HK-2 (cell line): Measurements from ENCODE around the gene DHRSX.
"Not testable (repeated sequence)": the region's sequence is repeated elsewhere in the genome, so short reads cannot be mapped to it uniquely, and the experiment has no call there.

Experiments used
- DNase-seq: peaks from one replicate; pipeline ENCODE4 v3.0.0-alpha.2; 2018; ENCODE audit not compliant: unreplicated experiment

The DHRSX gene

DNA sequence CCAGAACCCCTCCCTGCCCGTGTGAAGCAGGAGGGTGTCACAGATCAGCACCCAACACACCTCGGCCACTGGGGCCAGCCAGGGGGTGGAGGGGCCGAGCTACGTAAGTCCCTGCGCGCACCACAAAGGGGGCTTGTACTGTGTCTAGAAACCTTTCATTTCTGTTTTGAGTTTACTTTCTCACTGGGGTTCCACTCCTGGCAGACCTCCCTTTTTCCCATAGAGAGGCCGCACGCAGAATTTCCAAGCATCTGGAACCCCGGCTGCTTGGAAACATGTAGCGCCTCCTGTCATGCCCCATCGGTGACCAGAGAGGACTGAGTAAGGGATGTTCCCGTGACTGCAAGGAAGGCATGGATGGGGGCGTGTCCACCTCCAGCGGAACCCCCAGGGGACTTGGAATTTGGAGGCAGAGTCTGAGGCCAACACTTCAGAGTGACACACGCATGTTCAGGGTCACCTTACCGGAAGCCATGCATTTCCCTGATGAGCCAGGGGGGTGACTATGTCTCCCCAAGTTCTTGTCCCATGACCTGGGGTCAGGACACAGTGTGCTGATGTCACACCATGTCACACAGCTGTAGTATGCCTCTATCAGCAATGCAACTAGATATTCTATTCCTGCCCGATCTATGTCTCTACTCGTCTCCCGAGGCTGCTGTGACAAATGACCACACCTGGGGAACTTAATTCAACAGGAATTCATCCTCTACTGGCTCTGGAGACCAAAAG lies 105.3 kb downstream of the DHRSX start:
- no peak for DNase-seq

DNA sequence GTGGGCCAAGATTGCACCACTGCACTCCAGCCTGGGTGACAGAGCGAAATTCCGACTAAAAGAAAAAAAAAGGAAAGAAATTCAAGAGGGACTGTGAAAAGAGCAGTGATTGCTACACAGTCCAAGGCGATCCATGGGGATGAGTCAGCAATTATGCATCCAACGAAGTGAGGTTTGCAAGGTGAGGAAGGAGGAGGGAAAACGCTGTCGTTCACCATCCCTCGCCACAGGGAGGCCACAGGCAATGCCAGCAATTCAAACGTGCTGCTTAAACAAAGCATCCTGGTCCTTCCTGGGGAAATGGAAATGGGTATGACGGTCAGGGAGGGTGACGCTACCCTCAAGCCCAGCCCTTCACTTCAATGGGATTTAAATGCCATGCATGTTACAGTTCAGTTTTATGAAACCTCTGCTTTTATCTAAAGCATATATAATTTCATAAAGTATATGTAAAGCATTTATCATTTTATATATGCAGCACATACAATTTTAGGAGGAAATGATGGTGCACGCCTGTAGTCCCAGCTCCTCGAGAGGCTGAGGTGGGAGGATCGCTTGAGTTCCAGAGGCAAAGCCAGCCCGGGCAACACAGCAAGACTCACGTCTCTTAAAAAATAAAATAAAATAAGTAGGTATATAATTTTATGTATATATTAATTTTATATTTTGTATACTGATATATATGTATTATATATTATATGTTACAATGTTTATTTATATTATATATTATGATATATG lies 108.7 kb downstream of the DHRSX start:
- DNase-seq = peak; percentile 77

DNA sequence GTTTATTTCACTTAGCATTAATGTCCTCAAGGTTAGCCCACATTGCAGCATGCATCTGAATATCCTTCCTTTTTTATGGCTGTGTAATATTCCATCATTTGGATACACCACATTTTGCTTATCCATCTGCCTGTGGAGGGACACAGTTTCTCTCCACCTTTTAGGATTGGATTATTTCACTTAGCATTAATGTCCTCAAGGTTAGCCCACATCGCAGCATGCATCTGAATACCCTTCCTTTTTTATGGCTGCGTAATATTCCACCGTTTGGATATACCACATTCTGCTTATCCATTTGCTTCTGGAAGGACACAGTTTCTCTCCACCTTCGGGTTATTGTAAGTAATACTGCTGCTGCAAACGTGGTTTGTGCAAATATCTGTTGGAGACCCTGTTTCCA lies 110.0 kb downstream of the DHRSX start:
- DNase-seq = no peak

DNA sequence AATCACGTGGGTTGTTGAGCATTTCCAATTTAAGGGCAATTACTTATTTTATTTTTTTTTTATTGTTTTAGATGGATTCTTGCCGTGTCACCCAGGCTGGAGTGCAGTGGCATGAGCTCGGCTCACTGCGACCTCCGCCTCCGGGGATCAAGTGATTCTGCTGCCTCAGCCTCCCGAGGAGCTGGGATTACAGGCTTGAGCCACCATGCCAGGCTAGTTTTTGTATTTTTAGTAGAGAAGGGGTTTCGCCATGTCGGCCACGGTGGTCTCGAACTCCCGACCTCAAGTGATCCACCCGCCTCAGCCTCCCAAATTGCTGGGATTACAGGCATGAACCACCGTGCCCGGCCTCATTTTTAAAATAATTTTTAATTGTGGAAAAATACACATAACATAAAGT lies 111.0 kb downstream of the DHRSX start:
- DNase-seq = not testable (repeated sequence)

DNA sequence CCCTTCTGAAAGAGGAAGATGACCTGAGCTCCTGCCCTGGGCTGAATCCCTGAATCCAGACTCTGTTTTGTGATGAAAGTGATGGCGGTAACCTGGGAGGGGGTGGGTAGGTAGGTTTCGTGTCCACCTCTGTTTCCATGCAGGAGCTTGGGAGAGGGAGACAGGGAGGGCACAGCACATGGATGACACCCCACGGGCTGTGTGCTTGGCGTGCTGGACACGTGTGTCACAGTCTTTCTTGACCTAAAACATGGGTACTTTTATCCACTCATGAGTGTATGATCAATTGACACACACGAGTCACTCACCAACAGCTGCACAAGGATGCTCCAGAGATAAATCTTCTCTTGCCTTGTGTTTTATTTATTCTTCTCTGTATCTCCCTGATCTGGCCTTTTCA lies 111.5 kb downstream of the DHRSX start:
- no peak for DNase-seq

DNA sequence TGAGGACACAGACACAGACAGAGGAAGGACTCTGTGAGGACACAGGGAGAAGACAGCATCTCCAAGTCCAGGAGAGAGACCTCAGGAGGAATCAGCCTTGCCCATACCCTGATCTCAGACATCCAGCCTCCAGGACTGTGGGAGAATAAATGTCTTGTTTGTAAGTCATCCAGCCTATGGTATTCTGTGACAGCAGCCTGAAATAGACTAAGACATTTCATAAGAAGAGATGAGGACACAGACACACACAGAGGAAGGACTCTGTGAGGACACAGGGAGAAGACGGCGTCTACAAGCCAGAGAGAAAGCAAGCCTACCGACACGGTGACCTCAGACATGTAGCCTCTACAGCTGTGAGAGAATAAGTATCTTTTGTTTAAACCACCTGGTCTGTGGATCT lies 112.1 kb downstream of the DHRSX start:
- no peak for DNase-seq

DNA sequence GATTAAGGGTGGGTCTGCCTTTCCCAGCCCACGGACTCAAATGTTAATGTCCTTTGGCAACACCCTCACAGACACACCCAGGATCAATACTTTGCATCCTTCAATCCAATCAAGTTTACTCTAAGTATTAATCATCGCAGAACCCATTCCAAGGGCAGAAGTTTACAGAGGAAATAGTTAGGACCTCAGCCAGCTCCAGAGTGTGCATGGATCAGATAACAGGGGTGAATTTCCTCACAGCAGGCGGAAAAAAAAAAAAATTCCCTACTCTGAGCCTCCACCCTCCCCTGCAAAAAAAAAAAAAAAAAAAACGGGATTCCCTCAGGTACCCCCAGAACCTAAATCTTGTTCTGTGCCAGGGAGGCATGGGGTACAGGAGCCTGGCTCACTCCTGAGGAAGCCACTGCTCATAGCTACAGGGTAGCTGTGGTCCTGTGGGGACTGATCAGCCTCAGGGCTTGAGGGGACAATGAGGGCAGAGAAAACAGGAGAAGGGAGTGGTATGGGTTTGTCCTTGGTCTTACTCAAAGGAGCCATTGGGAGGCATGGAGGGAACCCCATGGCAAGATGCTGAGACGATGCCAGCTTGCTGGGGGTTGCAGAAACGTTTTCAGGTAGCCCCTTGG lies 113.0 kb downstream of the DHRSX start:
- DNase-seq = no peak

DNA sequence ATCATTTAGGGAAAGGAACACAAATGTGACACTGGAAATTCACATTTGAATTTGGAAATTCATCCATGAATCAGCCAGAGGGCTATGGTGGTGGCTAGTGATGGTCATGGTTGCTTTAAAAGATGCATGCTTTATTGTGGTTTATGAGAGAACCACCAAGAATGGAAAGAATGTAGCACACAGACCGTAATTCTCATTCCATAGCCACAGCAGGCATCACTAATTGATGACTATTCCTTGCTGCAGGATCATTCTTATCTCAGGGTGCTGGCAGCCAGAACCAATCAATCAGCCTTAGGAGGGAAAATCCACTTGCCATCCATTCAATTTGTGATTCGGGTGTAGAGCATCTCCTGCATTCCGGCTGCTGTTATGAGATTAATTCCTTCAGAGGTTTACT lies 115.6 kb downstream of the DHRSX start:
- DNase-seq = no peak

DNA sequence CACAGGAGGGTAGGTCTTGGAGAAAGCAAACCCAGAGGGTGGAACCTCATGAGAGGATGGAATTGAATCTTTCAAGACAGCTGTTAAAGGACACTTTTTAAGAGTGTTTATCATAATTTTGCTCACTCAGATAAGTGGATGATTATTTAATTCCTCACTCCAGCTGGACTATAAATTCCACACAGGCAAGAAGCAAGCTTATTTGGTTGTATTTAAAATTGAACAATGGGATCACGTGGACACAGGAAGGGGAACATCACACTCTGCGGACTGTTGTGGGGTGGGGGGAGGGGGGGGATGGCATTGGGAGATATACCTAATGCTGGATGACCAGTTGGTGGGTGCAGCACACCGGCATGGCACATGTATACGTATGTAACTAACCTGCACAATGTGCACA lies 116.3 kb downstream of the DHRSX start:
- DNase-seq = no peak

DNA sequence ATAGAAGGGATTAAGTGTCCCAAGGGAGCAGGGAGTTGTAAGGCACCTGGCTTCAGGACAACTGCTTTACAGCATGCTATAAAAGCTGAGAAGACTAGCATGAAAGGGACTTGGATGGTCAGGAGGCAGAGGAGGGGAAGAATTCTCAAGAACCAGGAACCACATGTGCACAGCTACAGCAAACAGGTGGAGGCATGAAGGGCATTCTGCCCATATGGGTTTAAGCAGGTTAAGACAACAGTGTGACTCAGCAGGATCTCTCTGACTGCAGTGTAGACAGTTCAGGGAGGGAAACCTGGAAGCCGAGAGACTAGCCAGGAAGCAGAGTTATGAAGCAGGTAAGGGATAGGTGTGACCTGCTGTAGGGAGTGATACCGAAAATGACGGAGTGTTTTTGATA lies 117.0 kb downstream of the DHRSX start:
- no peak for DNase-seq

DNA sequence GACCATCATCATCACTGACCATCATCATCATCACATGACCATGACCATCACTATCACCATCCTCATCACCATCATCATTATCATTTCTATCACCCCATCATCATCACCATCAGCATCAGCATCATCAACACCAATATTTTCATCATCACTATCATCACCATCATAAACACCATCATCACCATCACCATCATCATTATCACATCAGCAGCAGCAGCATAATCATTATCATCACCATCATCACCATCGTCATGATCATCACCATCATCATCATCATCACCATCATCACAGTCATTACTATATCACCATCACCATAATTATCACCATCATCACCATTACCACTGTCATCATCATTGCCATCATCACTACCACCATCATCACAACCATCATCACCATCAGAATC lies 117.6 kb downstream of the DHRSX start:
- no peak for DNase-seq

DNA sequence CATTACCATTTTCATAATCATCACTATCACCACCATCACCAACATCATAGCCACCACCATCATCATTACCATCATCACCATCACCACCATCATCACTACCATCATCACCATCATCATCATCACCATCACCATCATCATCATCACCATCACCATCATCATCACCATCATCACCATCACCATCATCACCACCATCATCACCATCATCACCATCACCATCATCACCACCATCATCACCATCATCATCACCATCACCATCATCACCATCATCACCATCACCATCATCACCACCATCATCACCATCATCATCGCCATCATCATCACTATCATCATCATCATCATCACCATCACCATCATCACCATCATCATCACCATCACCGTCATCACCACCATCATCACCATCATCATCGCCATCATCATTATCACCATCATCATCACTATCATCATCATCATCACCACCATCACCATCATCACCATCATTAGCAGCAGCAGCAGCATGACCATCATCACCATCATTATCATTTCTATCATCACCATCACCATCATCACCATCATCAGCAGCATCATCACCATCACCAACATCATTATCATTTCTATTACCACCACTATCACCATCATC lies 118.2 kb downstream of the DHRSX start:
- not testable (repeated sequence) for DNase-seq

DNA sequence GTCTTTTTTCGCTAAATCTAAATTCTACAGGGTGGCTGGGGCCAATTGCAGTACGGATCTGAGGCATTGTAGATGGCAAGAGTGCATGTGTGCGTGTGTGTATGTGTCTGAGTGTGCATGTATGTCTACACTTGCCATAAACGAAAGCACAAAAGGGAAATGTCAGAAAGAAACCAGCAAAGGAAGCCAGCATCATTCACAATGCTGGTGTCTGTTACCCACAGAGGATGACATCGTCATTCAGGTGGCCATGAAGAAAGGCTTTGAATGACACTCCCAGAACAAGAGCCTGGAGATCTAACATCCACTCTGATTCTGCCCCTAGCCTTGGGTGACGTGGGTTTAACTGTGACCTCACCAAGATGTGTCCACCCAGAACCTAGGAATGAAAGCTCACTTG lies 124.6 kb downstream of the DHRSX start:
- no peak for DNase-seq

DNA sequence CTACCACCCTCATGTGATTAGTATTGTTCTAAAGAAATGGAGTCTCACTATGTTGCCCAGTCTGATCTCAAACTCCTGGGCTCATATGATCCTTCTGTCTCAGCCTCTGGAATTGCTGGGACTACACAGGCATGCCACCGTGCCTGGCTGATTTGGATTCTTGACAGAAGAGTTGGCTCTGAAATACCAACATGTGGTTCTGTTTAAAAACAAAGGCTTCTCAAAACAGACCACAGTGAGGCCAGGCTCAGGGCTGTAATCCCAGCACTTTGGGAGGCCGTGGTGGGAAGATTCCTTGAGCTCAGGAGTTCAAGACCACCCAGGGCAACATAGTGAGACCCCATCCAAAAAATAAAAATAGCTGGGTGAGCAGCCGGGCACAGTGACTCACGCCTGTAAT lies 126.7 kb downstream of the DHRSX start:
- DNase-seq = no peak

DNA sequence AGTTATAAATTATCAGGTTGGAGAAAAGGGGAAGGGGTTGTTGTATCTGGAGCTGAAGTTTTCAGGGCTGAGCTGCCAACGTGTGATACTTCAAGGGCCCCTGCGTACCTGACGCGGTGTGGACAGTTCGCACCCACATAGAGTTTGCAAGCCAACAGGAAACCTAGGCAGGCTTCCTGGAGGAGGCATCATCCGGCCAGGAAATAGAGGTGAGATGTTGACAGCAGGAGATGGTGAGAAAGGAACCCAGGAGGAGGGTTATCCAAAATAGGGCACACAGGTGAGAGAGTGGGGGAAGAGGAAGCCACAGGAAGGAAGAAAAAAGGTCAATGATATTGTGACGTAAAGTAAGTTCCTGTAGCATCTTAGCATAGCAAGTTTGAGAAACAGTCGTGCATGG lies 127.2 kb downstream of the DHRSX start:
- DNase-seq = no peak

DNA sequence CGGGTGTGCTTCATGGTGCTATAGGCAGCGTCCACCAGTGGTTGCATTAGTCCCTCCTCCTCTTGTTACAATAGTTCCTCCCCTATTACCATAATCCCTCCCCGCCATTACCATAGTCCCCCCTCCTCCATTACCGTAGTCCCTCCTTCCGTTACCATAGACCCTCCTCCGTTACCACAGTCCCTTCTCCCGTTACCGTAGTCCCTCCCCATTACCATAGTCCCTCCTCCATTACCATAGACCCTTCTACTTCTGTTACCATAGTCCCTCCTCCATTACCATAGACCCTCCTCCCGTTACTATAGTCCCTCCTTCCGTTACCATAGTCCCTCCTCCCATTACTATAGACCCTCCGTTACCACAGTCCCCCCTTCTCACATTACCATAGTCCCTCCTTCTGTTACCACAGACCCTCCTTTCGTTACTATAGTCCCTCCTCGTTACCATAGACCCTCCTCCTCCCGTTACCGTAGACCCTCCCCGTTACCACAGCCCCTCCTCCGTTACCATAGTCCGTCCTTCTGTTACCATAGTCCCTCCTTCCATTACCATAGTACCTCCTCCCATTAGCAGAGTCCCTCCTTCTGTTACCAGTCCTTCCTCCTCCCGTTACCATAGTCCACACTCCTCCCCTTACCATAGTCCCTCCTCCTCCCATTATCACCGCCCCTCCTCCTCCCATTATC lies 129.6 kb downstream of the DHRSX start:
- DNase-seq = no peak

DNA sequence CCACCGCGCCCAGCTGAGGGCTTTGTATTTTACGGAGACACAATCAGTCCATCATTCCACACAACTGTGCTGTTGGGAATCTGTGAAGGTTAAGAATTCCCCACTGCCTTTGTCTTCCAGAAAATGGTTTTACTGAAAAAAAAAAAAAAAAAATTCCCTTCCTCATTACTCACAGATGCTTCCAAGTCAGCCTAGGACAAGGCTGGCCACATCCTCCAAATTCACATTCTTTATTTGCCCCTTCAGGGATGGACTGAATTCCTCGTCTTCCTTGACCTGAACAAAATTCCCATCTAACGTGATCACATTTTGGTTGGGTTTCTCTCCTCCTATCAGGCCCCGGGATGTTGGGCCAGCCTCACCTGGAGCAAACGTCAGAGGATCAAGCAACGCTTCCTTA lies 130.3 kb downstream of the DHRSX start:
- DNase-seq = peak; percentile 21

DNA sequence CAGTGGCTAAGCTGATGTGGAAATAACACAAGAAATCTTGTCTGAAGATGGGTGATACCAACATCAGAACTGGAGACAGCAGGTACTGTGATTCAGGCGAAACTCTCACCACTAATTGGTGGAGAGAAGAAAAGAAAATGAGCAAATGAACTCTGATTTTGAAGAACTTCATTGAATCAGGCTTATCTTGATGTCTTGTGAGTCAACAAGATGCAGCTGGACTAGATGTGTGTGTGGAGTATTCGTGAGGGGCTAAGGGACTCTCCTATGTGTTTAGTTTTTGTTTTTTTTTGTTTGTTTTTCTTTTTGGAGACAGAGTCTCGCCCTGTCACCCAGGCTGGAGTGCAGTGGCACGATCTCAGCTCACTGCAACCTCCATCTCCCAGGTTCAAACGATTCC lies 131.6 kb downstream of the DHRSX start:
- DNase-seq = no peak

DNA sequence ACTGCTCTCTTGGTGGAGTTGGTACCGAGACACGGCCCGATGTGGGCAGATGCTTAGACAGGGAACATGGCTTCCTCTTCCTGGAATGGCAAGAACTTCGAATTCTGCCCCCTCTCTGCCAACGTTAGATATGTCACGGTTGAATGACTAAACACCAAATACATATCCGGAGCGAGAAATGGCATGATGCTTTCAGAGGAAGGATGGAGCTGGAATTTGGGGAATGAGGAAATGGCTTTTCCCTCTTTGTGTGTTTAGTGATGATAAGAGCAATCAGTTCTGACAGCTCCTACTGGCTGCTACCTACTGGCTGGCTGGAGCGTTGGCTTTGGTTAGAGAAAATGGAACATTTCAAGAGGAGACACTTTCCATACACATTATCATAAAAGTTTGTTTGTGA lies 140.0 kb downstream of the DHRSX start:
- no peak for DNase-seq

DNA sequence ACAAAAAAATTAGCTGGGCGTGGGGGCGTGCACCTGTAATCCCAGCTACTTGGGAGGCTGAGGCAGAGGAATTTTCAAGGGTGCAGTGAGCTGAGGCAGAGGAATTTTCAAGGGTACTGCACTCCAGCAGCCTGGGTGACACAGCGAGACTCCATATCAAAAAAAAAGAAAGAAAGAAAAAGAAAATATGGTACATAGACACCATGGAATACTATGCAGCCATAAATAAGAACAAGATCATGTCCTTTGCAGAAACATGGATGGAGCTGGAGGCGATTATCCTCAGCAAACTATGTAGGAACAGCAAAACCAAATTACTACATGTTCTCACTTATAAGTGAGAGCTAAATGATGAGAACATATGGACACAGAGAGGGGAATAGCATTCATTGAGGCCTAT lies 141.3 kb downstream of the DHRSX start:
- DNase-seq = not testable (repeated sequence)

DNA sequence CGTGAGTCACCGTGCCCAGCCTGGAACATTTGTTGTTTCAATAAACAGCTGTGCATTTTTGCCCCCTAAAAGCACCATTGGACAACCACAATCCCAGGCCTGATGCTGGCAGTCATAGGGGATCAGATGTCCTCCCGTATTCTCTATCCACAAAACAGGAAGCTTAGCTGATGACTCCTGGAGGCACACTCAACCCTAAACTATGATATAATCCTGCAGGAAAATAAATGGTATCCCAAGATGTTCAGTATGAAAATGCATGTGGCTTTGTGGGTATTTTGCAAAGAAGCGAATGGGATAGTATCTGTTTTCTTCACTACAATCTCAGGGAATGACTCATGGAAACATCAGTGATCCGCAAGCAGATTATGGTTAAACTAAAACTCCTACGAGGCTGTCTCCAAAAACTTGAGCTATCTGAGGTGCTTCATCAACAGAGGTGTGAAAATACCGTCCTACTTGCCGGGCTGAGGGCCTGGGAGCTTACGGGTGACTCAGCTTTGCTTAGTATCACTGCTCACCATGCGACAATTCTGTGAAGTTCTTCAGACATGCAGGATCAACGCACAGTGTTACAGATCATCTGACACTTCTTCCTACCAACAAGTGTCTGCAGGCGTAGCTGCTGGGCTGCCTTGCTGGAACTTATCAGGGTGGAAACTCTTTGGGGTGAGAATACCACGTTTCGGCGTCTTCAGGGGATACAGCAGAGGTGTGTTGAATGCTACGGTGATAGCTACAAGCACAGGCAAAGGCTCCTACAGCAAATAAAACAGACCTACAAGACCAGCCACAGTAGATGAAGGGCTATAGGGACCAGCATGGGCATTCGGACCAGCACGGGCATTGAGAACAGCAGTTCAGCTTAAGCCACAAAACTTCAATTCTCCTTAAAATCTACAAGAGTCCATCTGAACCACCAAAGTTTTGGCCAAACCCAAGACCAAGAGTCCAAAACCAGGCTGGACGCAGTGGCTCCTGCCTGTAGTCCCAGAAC lies 148.5 kb downstream of the DHRSX start:
- DNase-seq = peak; percentile 71
